GM23338 (cell line): ENCODE data around the gene DCDC1.

ENCODE experiments used
- CREB1 ChIP-seq: fragments of 250-450 bp; sonication (Bioruptor Pico); IDR thresholded peaks from 2 replicates; pipeline ENCODE4 v1.5.0; 2020; ENCODE audit warnings: low read depth, mild to moderate bottlenecking, moderate library complexity
- EZH2 ChIP-seq: fragments of 200-600 bp; sonication (generic); IDR thresholded peaks from one replicate; pipeline ENCODE4 v1.8.0; 2017; ENCODE audit warnings: antibody characterized with exemption, mild to moderate bottlenecking, low read depth; ENCODE audit not compliant: unreplicated experiment
- EZH2phosphoT487 ChIP-seq: fragments of 200-600 bp; sonication (generic); IDR thresholded peaks from one replicate; pipeline ENCODE4 v1.8.1; 2018; ENCODE audit warnings: antibody characterized with exemption; ENCODE audit not compliant: unreplicated experiment
- JUNB ChIP-seq: IDR thresholded peaks from one replicate; pipeline ENCODE4 v1.6.1; 2016; ENCODE audit warnings: antibody characterized with exemption; ENCODE audit not compliant: unreplicated experiment
- NANOG ChIP-seq: IDR thresholded peaks from 2 replicates; pipeline ENCODE4 v1.6.1; 2016; ENCODE audit warnings: antibody characterized with exemption, borderline replicate concordance
- POLR2AphosphoS5 ChIP-seq: IDR thresholded peaks from 2 replicates; pipeline ENCODE4 v1.6.1; 2016; ENCODE audit warnings: antibody characterized with exemption, low read depth
- ZNF114 ChIP-seq: fragments of 250-450 bp; sonication (Bioruptor Pico); IDR thresholded peaks from 2 replicates; pipeline ENCODE4 v1.5.0; 2020; ENCODE audit warnings: mild to moderate bottlenecking, moderate library complexity
- ZNF331 ChIP-seq: fragments of 250-450 bp; sonication (Bioruptor Pico); IDR thresholded peaks from 2 replicates; pipeline ENCODE4 v1.5.0; 2020; ENCODE audit warnings: low read depth, mild to moderate bottlenecking, moderate library complexity
- TF ChIP-seq, protein P1 (sequence below), 2 experiments: fragments of 200-600 bp in 1 of 2; sonication (generic) in 1 of 2; conservative IDR thresholded peaks; 2 replicates each; pipeline versions ENCODE4 v1.5.1 to v1.6.1; 2016 to 2017; ENCODE audit warnings: antibody characterized with exemption in 2 of 2, low read depth in 2 of 2, mild to moderate bottlenecking in 2 of 2, moderate library complexity in 1 of 2
- TF ChIP-seq, protein P2 (sequence below): IDR thresholded peaks from 2 replicates; pipeline ENCODE4 v1.6.1; 2016; ENCODE audit warnings: antibody characterized with exemption
- TF ChIP-seq, protein P3 (sequence below): IDR thresholded peaks from one replicate; pipeline ENCODE4 v1.6.1; 2018; ENCODE audit warnings: antibody characterized with exemption; ENCODE audit not compliant: unreplicated experiment

DNA sequence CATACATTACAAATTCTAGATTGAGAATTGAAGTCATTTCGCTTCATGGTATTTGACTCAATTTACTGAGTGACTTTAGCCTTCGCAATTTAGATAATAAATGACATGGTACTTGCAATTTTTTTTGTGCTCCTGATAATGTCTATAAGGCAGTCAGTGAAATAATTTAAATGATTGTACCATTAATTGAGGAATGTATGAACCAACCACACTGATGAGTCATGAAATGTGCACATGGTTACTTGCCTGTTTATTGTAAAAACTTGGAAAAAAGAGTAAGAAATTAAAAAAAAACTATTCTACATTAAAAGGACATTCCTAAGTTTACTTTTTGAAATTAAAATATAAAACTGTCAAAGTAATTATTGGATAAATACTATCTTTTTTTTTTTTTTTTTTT lies 43.4 kb upstream of the DCDC1 start:
- no peak for TF ChIP-seq EZH2
- TF ChIP-seq, protein P1, sequence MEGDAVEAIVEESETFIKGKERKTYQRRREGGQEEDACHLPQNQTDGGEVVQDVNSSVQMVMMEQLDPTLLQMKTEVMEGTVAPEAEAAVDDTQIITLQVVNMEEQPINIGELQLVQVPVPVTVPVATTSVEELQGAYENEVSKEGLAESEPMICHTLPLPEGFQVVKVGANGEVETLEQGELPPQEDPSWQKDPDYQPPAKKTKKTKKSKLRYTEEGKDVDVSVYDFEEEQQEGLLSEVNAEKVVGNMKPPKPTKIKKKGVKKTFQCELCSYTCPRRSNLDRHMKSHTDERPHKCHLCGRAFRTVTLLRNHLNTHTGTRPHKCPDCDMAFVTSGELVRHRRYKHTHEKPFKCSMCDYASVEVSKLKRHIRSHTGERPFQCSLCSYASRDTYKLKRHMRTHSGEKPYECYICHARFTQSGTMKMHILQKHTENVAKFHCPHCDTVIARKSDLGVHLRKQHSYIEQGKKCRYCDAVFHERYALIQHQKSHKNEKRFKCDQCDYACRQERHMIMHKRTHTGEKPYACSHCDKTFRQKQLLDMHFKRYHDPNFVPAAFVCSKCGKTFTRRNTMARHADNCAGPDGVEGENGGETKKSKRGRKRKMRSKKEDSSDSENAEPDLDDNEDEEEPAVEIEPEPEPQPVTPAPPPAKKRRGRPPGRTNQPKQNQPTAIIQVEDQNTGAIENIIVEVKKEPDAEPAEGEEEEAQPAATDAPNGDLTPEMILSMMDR (conservative IDR thresholded peaks at IDR 0.05; ENCODE audit: low read depth in 2 of 2): no peak
- TF ChIP-seq POLR2AphosphoS5: no peak
- no peak for TF ChIP-seq EZH2phosphoT487
- no peak for TF ChIP-seq CREB1 (CRISPR knock-in tag)
- no peak for TF ChIP-seq ZNF331 (CRISPR knock-in tag)
- TF ChIP-seq, protein P2, sequence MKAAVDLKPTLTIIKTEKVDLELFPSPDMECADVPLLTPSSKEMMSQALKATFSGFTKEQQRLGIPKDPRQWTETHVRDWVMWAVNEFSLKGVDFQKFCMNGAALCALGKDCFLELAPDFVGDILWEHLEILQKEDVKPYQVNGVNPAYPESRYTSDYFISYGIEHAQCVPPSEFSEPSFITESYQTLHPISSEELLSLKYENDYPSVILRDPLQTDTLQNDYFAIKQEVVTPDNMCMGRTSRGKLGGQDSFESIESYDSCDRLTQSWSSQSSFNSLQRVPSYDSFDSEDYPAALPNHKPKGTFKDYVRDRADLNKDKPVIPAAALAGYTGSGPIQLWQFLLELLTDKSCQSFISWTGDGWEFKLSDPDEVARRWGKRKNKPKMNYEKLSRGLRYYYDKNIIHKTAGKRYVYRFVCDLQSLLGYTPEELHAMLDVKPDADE: no peak
- no peak for TF ChIP-seq NANOG
- TF ChIP-seq, protein P3, sequence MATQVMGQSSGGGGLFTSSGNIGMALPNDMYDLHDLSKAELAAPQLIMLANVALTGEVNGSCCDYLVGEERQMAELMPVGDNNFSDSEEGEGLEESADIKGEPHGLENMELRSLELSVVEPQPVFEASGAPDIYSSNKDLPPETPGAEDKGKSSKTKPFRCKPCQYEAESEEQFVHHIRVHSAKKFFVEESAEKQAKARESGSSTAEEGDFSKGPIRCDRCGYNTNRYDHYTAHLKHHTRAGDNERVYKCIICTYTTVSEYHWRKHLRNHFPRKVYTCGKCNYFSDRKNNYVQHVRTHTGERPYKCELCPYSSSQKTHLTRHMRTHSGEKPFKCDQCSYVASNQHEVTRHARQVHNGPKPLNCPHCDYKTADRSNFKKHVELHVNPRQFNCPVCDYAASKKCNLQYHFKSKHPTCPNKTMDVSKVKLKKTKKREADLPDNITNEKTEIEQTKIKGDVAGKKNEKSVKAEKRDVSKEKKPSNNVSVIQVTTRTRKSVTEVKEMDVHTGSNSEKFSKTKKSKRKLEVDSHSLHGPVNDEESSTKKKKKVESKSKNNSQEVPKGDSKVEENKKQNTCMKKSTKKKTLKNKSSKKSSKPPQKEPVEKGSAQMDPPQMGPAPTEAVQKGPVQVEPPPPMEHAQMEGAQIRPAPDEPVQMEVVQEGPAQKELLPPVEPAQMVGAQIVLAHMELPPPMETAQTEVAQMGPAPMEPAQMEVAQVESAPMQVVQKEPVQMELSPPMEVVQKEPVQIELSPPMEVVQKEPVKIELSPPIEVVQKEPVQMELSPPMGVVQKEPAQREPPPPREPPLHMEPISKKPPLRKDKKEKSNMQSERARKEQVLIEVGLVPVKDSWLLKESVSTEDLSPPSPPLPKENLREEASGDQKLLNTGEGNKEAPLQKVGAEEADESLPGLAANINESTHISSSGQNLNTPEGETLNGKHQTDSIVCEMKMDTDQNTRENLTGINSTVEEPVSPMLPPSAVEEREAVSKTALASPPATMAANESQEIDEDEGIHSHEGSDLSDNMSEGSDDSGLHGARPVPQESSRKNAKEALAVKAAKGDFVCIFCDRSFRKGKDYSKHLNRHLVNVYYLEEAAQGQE: no peak
- no peak for TF ChIP-seq JUNB
- no peak for TF ChIP-seq ZNF114
